Hematopoietic multipotent progenitor cell treated with erythropoietin and hydrocortisone succinate and interleukin-3 and kit ligand, for 15 days (in vitro differentiated cells): ENCODE results near the gene SUSD2.
"Not testable (repeated sequence)": the region's sequence is repeated elsewhere in the genome, so short reads cannot be mapped to it uniquely, and the experiment has no call there.

Experiments
- DNase-seq: peaks from one replicate; pipeline ENCODE4 v3.0.0-alpha.2; 2015; ENCODE audit warnings: low spot score

The SUSD2 gene, protein sequence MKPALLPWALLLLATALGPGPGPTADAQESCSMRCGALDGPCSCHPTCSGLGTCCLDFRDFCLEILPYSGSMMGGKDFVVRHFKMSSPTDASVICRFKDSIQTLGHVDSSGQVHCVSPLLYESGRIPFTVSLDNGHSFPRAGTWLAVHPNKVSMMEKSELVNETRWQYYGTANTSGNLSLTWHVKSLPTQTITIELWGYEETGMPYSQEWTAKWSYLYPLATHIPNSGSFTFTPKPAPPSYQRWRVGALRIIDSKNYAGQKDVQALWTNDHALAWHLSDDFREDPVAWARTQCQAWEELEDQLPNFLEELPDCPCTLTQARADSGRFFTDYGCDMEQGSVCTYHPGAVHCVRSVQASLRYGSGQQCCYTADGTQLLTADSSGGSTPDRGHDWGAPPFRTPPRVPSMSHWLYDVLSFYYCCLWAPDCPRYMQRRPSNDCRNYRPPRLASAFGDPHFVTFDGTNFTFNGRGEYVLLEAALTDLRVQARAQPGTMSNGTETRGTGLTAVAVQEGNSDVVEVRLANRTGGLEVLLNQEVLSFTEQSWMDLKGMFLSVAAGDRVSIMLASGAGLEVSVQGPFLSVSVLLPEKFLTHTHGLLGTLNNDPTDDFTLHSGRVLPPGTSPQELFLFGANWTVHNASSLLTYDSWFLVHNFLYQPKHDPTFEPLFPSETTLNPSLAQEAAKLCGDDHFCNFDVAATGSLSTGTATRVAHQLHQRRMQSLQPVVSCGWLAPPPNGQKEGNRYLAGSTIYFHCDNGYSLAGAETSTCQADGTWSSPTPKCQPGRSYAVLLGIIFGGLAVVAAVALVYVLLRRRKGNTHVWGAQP

GRCh38 chr22:24181088-24181995, at the start of gene SUSD2:
SUSD2 (plus strand) TSS chr22:24181487; CDS start chr22:24181520, 33 bp downstream.
- DNase-seq = no peak

DNA sequence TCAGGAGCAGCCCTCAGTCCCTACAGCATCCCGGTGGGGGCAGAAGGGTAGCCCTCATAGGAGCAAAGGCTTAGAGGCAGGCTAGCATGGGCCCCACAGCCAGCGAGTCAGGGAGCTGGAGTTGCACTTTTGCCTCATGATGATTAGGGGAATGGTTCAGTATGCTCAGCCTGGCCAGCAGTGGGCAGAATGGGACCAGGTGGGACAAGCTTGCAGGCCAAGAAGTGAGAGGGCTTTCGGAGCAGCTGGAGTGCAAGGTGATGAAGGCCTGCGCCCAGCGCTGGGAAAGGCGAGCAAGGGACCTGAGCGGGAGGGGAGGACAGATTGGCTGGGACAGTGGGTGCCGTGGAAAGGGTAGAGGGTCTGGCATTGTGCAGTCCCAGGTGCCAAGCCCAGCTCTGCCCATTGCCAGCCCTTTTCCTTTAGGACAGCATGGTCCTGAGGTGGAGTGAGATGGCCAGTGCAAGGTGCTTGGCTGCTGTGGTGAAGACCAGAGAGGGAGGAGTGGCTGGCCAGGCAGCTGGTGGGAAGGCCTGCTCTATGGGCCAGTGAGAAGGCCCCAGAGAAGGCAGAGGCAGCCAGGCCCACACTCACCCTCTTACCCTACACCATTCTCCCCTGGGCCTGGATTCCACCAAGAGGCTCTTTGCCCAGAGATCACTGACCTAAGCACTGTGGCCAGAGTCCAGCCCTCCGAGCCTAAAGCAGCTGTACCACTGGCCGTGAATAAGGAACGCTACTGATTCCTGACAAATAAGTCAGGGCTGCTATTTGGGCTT, 47.9 kb upstream of the SUSD2 start:
- DNase-seq = no peak

DNA sequence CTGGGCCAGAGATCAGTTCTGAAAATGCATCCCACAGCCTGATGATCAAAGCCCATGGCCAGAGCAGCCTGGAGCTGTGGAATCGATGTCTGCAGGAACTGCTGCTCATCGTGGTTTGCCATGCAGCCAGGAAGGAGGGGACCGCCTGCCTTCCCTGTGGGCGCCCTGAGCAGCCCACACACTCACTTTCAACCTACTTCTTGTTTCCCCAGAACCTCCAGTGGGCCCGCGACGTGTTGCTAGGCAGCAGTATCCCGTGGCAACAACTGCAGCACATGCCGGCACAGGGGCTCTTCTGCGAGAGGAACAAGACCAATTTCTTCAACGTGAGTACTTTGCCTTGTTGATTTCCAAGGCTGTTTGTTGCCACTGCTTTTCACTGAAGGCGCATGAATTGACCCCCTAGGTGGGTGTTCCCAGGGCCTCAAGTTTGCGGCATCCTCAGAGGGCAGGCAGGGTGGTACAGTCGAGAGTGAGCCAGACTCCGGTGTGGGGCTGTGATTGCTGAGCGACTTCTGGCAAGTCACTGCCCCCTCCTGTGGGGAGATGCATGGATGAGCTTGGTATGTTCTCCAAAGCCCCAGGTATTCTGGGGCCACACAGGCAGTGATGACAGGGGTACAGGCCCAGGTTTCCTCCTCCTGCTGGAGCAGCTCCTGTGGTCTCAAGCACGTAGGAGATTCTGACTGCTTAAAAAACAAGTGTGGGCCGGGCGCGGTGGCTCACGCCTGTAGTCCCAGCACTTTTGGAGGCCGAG, 47.0 kb upstream of the SUSD2 start:
- DNase-seq = no peak

DNA sequence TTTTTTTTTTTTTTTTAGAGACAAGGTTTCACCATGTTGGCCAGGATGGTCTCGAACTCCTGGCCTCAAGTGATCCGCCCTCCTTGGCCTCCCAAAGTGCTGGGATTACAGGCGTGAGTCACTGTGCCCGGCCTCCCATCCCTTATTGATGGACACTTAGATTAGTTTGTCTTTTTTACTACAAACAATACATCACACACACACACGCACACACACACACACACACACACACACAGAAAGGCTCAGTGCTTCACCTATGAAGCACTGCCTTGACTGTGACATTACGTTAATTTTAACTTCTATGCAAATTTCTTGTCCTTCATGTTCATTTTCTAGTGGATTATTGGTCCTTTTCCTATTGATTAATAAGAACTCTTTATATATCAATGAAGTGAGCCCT, 44.8 kb upstream of the SUSD2 start:
- DNase-seq = not testable (repeated sequence)

DNA sequence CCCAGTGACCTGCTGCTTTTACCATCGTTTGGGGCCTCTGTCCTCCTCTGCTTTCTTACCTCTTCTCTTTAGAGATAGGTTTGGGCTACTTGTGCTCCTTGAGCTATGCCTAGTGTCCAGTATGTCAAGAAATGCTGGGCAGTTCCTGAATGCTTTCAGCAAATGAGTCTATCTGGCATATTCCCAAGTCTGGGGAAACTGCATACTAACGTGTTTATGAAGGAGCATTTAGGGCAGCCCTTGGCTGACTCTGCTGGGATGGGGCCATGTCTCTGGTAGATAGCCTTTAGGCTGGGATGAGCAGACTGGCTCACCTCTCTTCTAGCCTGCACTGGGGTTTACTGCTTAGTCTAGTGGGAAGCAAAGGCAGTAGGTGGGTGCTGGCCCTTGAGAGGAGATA, 43.7 kb upstream of the SUSD2 start:
- DNase-seq = no peak

DNA sequence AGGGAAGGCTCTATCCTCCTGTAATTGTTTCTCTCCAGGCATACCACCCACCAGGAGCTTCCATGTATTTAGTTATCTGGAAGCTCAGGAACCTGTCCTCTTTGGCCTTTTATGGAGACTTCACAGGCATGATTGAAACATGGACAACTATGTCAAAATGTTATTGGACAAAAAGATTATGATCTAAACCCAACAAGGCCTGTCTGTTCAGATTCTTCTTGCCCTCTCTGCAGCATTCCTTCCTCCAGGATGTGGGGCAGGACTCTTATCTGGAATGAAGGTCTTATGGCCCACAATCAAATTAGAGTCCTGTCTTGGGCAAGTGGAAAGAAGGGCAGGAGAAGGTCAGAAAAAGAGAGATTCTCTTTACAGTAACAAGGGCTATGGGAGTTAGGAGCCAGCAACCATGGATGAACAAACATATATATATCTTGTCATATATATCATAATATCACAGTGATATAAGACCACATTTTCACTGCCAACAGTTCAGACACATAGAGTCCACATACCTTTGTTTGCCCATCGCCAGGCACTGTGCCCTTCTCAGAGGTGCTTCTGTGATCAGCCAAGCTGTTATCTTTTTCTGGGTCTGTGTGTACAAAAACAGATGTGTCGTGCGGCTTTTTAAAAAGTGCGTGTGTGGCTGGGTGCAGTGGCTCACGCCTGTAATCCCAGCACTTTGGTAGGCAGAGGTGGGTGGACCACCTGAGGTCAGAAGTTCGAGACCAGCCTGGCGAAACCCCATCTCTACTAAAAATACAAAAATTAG, 42.5 kb upstream of the SUSD2 start:
- no peak for DNase-seq

- no peak for DNase-seq
Measured at GRCh38 chr22:24140357-24140756, 40.9 kb upstream of the SUSD2 start.

GRCh38 chr22:24141586-24141985, 39.7 kb upstream of the SUSD2 start:
- DNase-seq = no peak

GRCh38 chr22:24142241-24142640, 39.0 kb upstream of the SUSD2 start:
- DNase-seq = no peak

DNA sequence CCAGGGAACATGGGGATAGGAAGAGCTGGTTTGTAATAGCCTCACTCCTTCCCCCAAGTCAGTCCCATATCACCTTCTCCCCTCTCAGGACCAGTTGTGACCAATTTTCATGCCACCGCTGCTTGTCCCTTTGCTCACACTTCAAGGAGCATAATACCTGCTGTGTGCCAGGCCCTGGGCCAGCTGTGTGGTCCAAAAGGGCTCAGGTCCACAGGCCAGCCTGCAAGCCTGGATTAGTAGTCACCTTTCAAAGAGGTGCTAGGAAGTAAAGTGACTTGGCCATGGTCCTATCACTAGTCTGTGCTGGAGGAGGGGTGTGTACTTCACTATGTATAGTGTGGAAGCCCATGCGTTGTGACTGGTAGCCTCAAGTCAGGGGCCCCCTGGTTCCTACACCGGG, 38.5 kb upstream of the SUSD2 start:
- DNase-seq = no peak

GRCh38 chr22:24144056-24144777, 37.1 kb upstream of the SUSD2 start:
- DNase-seq = no peak

GRCh38 chr22:24144778-24145085, 36.6 kb upstream of the SUSD2 start:
- no peak for DNase-seq

DNA sequence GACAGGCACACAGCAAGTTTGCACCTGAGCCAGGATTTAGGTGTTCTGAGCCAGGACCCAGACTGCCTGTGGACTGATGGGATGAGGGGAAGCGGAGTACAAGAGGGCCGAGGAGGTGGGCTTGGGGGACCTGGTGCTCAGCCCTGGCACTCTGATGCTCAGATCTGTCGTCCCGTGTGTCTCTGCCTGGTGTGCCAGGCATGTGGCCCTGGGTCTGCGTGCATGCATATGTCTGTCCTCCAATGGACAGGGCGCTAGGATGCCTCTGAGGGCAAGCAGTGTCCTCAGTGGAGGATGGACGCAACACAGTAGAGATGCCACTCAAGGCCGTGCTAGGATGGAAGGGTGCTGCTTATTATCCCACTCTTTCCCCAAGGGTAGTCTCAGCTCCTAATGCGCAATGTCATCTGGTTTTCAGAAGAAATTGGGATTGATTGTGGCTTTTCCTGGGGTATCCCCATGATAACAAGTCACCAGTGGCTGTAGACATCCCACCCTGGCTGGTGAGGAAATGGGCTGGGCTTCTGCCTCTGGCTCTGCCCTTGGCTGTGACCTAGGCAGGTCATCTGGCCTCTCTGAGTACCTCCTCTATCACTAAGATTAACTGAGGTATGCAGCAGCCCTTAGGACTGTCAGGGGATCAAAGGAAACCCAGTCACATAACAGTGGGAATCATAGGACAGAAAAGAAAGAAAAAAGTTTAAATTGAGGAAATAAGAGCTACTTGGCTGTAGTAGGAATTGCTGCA, 35.7 kb upstream of the SUSD2 start:
- DNase-seq = no peak

GRCh38 chr22:24146194-24146616, 35.1 kb upstream of the SUSD2 start:
- DNase-seq = no peak

- DNase-seq = no peak
Measured at GRCh38 chr22:24146791-24147353, 34.4 kb upstream of the SUSD2 start.

DNA sequence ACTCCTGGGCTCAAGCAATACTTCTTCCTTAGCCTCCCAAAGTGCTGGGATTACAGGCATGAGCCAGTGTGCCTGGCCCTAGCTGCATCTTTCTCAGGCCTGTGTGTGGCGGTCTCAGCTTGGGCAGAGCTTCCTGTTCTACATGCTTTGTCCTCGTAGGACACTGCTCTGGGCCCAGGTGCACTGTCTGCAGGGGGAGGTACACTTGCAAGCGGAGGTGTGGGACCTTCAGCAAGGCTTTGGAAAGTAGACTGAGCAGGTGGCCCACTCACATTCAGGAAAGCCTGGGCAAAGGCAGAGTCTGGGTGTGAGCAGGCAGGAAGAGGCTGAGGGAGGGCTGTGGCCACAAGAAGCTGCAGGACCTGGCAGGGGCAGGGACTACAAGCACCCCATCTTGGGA, 33.6 kb upstream of the SUSD2 start:
- no peak for DNase-seq

DNA sequence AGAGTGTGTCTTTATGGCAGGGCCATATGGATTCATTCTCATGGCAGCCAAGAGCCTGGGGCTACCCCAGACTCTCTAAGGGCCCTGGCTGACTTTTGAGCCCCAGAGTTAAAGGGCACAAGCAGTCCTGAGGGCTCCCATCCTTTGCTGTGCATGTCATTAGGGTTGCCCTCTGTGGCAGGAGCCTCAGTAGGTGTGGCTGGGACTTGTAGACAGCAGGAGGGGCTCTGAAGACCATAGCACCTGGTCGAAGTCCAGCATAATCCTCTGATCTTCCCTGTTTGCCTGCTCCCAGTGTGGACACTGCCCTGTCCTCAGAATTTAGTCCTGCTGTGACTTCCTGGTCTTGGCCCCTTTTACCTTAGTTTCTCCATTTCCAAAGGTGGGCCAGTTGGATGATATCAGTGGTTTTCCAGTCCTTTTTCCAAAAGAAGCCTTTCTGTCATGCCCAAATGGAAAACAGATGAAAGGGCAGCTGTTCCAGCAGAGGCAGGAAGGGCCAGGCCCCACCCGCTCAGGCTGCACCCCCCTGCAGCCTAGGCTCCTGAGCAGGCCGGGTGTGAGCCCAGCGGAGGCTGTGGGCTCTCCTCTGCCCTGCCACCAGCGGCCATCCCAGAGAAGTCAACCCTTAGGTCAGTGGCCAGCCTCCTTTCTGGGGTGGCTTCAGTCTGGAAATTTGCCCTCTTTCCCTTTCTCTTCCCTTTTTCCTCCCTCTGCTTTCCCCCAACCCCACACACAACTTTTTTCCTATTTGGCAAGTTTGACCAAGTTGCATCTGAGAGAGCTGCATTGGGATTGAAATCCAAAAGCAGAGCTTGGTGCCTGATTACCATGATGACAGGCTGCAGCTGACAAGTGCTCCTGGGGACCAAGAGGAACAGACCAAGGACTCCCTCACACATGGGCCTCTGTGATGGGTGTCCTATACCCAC, 32.8 kb upstream of the SUSD2 start:
- no peak for DNase-seq
